OCI-LY3 (cell line): ENCODE data around the gene HOXD1.

Experiments
- H2AFZ ChIP-seq: fragments of 200-600, 300-600 bp; shearing (Covaris generic); 2 replicates; pipeline ENCODE4 v1.6.0; 2014; ENCODE audit warnings: antibody characterized with exemption, low read depth, low read length
- H3K27ac ChIP-seq: fragments of 200-600, 300-600 bp; sonication (generic); 2 replicates; pipeline ENCODE4 v1.5.1; 2014; ENCODE audit warnings: mild to moderate bottlenecking, low read length, moderate library complexity, mixed read lengths
- H3K27me3 ChIP-seq: fragments of 200-600, 300-600 bp; sonication (generic); 2 replicates; pipeline ENCODE4 v1.6.1; 2014; ENCODE audit warnings: low read depth, low read length, mixed read lengths
- H3K36me3 ChIP-seq: fragments of 200-600, 300-600 bp; sonication (generic); replicated peaks from 2 replicates; pipeline ENCODE3; 2014; ENCODE audit warnings: low read depth, low read length, mixed read lengths
- H3K4me1 ChIP-seq: fragments of 300-600, 200-600 bp; sonication (generic); 2 replicates; pipeline ENCODE4 v1.6.1; 2014; ENCODE audit warnings: low read length, mixed read lengths
- H3K4me2 ChIP-seq: fragments of 200-600, 300-600 bp; sonication (generic); 2 replicates; pipeline ENCODE4 v1.6.1; 2014; ENCODE audit warnings: low read length, mixed read lengths
- H3K4me3 ChIP-seq: fragments of 300-600, 200-600 bp; sonication (generic); 2 replicates; pipeline ENCODE4 v1.5.1; 2014; ENCODE audit warnings: antibody characterized with exemption, mild to moderate bottlenecking, low read length, moderate library complexity
- H3K79me2 ChIP-seq: fragments of 300-600, 200-600 bp; shearing (Covaris generic); 2 replicates; pipeline ENCODE4 v1.6.1; 2014; ENCODE audit warnings: mild to moderate bottlenecking, low read length, mixed read lengths
- H3K9ac ChIP-seq: fragments of 300-600, 200-600 bp; shearing (Covaris generic); 2 replicates; pipeline ENCODE4 v1.6.0; 2014; ENCODE audit warnings: mild to moderate bottlenecking, low read length, moderate library complexity
- H3K9me3 ChIP-seq: fragments of 200-600, 300-600 bp; shearing (Covaris generic); 2 replicates; pipeline ENCODE4 v1.6.1; 2014; ENCODE audit warnings: low read length, mixed read lengths; ENCODE audit not compliant: insufficient read depth
- H4K20me1 ChIP-seq: fragments of 200-600, 300-600 bp; sonication (generic); 2 replicates; pipeline ENCODE4 v1.6.1; 2016; ENCODE audit warnings: low read length, mixed read lengths; ENCODE audit not compliant: insufficient read depth
- EZH2phosphoT487 ChIP-seq: fragments of 200-600 bp; shearing (Covaris generic); IDR thresholded peaks from 2 replicates; pipeline ENCODE4 v1.6.1; 2018; ENCODE audit warnings: antibody characterized with exemption, mixed run types, low read depth
- TF ChIP-seq, protein P1 (sequence below): fragments of 200-600, 300-600 bp; sonication (generic); IDR thresholded peaks from 2 replicates; pipeline ENCODE4 v1.5.1; 2014; ENCODE audit warnings: antibody characterized with exemption, low read length, low read depth

The HOXD1 gene

DNA sequence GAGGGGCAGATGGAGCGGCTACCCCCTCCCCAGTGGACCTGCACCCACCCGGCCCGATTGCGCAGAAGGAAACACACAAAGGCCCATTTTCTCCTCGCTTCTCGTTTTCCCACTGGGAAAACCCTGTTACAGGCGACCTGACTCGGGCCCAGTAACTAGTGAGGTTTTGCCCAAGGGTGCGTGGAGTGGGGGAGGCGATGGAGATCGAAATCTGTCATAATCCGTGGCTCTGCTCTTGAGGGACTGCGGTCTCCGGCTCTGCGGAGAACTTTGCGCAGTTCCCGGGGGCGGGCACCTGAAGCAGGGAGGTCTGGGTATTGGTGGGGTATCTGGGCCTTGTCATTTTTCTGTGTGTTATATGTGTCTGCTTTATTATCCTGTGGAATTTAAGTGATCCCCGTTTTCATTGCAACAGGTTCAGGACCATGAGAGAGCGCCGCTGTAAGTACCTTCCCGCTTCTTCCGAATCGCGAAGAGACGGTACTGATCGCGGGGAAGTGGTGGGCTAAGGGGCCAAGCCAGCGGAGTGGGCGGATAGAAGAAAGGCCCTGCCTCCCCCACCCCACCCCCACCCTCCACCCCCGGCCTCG is 41.2 kb upstream of the HOXD1 start:
- Histone ChIP-seq H3K27me3 (peaks cover 3% of the 10 kb centered on the region; the same call in 1 of the 2 replicates), H4K20me1 (no peaks in the 10 kb centered on the region), H3K36me3 (no peaks in the 10 kb centered on the region), H3K4me2 (no peak overlapping the region), H3K9ac (no peak overlapping the region), H3K4me1 (no peaks in the 10 kb centered on the region), H3K4me3 (no peak overlapping the region), H3K27ac (no peak overlapping the region), H3K9me3 (no peaks in the 10 kb centered on the region), H3K79me2 (no peaks in the 10 kb centered on the region), H2AFZ (no peak overlapping the region)
- no peak for TF ChIP-seq EZH2phosphoT487
- TF ChIP-seq, protein P1, sequence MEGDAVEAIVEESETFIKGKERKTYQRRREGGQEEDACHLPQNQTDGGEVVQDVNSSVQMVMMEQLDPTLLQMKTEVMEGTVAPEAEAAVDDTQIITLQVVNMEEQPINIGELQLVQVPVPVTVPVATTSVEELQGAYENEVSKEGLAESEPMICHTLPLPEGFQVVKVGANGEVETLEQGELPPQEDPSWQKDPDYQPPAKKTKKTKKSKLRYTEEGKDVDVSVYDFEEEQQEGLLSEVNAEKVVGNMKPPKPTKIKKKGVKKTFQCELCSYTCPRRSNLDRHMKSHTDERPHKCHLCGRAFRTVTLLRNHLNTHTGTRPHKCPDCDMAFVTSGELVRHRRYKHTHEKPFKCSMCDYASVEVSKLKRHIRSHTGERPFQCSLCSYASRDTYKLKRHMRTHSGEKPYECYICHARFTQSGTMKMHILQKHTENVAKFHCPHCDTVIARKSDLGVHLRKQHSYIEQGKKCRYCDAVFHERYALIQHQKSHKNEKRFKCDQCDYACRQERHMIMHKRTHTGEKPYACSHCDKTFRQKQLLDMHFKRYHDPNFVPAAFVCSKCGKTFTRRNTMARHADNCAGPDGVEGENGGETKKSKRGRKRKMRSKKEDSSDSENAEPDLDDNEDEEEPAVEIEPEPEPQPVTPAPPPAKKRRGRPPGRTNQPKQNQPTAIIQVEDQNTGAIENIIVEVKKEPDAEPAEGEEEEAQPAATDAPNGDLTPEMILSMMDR = no peak

DNA sequence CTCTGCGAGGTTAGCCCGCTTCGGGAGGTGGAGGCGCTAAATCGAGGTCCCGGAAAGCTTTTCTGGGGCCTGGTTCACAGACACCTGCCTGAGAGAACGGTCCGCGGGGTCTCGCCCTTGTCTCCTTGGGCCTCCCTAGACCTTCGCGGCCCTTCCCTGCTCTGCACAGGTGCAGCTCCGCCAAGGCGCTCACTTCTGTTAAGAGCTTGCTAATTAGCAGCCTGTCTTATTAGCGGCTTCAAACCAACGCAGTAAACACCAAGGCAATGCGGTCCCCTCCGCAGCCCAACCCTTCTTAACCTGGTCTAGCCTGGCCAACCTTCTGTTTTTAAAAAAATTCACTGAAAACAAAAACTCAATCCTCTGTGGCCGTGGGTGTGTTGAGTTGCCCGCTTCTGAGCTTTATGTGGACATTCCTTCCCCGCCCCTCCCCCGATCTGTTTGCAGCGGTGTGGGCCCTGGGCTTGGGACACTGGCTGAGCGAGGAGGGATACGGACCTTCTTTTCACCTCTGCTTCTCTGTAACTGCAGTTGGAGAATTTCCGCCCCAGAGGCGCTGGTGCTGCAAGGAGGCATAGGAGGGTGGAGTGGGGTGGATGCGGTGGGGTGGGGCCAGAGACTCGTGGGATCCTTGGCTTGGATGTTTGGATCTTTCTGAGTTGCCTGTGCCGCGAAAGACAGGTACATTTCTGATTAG is 40.5 kb upstream of the HOXD1 start:
- no peaks in the 10 kb centered on the region for H3K36me3 ChIP-seq
- no peaks in the 10 kb centered on the region for H4K20me1 ChIP-seq
- no peak overlapping the region for H3K4me2 ChIP-seq
- no peak overlapping the region for H3K27ac ChIP-seq
- no peak overlapping the region for H2AFZ ChIP-seq
- no peaks in the 10 kb centered on the region for H3K4me1 ChIP-seq
- no peak overlapping the region for H3K9ac ChIP-seq
- no peaks in the 10 kb centered on the region for H3K79me2 ChIP-seq
- peaks cover 3% of the 10 kb centered on the region; the same call in 1 of the 2 replicates for H3K27me3 ChIP-seq
- no peaks in the 10 kb centered on the region for H3K9me3 ChIP-seq
- no peak for TF ChIP-seq EZH2phosphoT487
- TF ChIP-seq, protein P1 = no peak
- no peak overlapping the region for H3K4me3 ChIP-seq

DNA sequence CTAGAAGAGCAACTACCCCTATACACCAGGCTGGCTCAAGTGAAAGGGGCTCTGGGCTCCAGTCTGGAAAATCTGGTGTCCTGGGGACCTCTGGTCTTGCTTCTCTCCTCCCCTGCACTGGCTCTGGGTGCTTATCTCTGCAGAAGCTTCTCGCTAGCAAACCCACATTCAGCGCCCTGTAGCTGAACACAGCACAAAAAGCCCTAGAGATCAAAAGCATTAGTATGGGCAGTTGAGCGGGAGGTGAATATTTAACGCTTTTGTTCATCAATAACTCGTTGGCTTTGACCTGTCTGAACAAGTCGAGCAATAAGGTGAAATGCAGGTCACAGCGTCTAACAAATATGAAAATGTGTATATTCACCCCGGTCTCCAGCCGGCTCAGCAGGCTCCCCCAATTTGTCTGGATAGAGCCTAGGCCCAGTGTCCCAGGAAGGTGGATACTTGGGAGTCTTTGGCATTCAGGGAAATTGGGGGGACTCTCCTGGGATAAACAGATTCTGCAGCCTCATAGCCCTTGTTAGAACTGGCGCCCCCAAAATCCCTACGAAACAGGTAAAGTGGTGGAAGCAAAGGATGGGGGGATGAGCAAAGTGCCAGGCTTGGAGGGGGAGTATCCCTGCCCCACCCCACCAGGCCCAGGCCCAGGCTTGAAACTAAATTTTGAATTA is 39.6 kb upstream of the HOXD1 start:
- no peaks in the 10 kb centered on the region for H4K20me1 ChIP-seq
- H3K4me2 ChIP-seq = no peak overlapping the region
- no peak overlapping the region for H3K4me3 ChIP-seq
- no peak for TF ChIP-seq EZH2phosphoT487
- TF ChIP-seq, protein P1 = no peak
- H3K27me3 ChIP-seq = peaks cover 3% of the 10 kb centered on the region; the same call in 1 of the 2 replicates
- H3K9ac ChIP-seq = no peak overlapping the region
- H3K79me2 ChIP-seq = no peaks in the 10 kb centered on the region
- no peak overlapping the region for H3K27ac ChIP-seq
- H3K9me3 ChIP-seq = no peaks in the 10 kb centered on the region
- H3K4me1 ChIP-seq = no peaks in the 10 kb centered on the region
- H2AFZ ChIP-seq = no peak overlapping the region
- H3K36me3 ChIP-seq = no peaks in the 10 kb centered on the region

DNA sequence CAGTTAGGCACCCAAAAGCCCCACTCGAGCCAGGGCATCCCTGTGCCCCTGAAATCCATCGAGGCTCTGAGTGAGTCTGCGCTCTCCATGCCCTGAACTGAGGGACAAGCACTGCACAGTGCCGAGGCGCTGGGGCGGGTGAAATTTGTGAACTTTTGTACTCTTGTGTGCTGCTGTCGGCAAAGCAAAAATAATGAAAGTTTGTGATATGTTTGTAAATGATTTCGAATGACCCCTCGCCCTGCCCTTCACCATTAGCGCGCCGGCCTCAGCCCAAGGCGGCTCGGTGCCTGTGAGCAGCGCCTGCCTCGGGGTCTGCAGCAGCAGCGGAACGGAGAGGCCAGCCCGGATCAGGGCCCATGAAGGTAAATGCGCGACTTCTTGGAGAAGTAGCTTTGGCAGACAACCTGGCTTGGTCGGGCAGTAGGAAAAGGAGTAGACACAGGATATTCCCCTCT is 39.0 kb upstream of the HOXD1 start:
- Histone ChIP-seq H3K27me3 (peaks cover 3% of the 10 kb centered on the region; the same call in 1 of the 2 replicates), H3K4me3 (no peak overlapping the region), H4K20me1 (no peaks in the 10 kb centered on the region), H3K9ac (no peak overlapping the region), H3K9me3 (no peaks in the 10 kb centered on the region), H3K27ac (no peak overlapping the region), H3K79me2 (no peaks in the 10 kb centered on the region), H2AFZ (no peak overlapping the region), H3K4me2 (no peak overlapping the region), H3K36me3 (no peaks in the 10 kb centered on the region), H3K4me1 (no peaks in the 10 kb centered on the region)
- TF ChIP-seq, protein P1 = no peak
- no peak for TF ChIP-seq EZH2phosphoT487
